Subcutaneous adipose tissue (tissue), 4 donors: ENCODE measurements around the gene ISG20. TPM values are rescaled to one million over a fixed set of nuclear protein-coding genes. Genes with fewer than 3 reads are reported as not detected.

Experiments used
- CTCF ChIP-seq: fragments of 450-650 bp; IDR thresholded peaks from one replicate; pipeline ENCODE4 v1.5.1; 2016; ENCODE audit warnings: low read depth, mild to moderate bottlenecking, control low read depth, antibody characterized with exemption, moderate library complexity
- total RNA-seq, 4 donors: library from RNA; depleted of rRNA; stranded (reverse); fragments of >200 nt; gene quantifications; one replicate each; pipeline ENCODE4 v1.1.0, GENCODE V29; 2016

ISG20 gene
- total RNA-seq, 4 donors from 2014 or later, result 7.5 to 12.4 (median 9.1) TPM

GRCh38 chr15:88648357-88649214 lies 9.8 kb downstream of the ISG20 start:
- no peak for TF ChIP-seq CTCF

- no peak for TF ChIP-seq CTCF
Observed at GRCh38 chr15:88649286-88649733, 10.5 kb downstream of the ISG20 start.

GRCh38 chr15:88649753-88650551 lies 11.1 kb downstream of the ISG20 start:
- TF ChIP-seq CTCF, result no peak

- TF ChIP-seq CTCF, result no peak
Observed at GRCh38 chr15:88650556-88650955, 11.7 kb downstream of the ISG20 start.

- TF ChIP-seq CTCF, result no peak
Observed at GRCh38 chr15:88651136-88651732, 12.4 kb downstream of the ISG20 start.

GRCh38 chr15:88651971-88652370 lies 13.2 kb downstream of the ISG20 start:
- no peak for TF ChIP-seq CTCF
